HG03108 (cell line): Measurements from ENCODE around the gene HAGHL.
A peak's percentile ranks its signal among the peaks of the same experiment; 100 is the strongest.
"Not testable (repeated sequence)": the region's sequence is repeated elsewhere in the genome, so short reads cannot be mapped to it uniquely, and the experiment has no call there.

Experiments
- ATAC-seq: cut with Tn5 transposase; IDR thresholded peaks from one replicate; pipeline ENCODE4 v1.9.1; 2021; ENCODE audit warnings: moderate library complexity; ENCODE audit not compliant: unreplicated experiment

HAGHL gene

DNA sequence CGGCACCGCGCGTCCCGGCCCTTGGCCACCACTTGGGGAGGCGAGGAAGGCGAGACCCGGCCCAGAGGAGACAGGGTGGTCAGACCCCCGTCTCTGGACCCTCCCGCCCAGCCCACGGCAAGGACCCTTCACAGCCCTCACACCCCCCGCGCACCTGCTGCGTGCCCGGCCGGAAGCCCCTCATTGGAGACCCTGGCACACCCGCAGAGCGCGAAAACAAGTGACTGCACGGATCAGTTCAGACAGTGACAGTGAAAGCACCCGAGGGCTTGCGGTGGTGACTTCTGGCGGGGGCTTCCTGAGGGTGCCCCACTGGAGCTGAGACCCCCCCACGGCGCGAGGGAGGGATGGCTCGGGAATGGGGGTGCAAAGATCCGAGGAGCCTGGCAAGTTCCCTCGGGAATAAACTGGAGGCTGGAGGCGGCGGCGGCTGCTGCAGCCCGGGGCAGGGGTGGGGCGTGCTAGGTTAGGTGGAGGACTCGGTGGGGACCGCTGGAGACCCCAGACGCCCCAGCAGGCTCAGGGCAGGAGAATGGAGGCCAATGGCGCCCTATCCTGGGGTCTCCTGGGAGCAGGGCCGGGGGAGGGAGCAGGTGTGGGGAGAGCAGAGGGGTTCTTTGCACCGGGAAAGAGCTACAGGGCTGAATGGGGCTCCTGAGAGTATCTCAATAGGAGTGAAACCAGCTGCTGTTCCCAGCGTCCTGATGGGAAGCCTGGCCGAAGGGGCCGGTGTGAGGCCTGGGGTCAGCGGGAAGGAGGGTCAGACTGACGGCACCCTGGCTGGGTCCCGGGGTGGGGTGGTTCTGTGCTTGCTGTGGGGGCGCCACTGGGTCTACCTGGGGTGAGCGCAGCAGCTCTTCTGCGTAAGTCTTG lies 20.5 kb upstream of the HAGHL start:
- ATAC-seq = no peak

DNA sequence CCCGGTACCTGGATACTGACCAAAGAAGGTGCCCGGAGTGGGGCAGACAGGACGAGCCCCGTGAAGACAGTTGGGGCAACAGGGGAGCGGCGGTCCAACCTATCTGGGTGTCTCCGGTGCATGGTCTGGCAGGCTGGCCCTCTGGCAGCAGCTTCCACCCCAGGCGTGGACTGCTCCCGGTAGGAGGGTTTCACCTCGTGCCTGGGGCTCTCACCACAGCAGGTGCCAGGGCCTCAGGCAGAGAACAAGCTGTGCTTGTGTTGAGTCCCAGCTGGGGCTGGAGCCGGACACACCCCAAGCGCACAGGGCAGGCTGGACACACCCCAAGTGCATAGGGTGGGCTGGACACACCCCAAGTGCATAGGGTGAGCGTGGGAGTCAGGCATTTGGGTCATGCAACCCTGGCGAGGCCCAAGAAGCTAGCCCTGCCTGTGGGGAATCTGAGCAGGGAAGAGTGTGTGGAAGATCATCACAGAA lies 19.8 kb upstream of the HAGHL start:
- ATAC-seq = no peak

GRCh38 chr16:708019-708418 lies 18.9 kb upstream of the HAGHL start:
- ATAC-seq = no peak

DNA sequence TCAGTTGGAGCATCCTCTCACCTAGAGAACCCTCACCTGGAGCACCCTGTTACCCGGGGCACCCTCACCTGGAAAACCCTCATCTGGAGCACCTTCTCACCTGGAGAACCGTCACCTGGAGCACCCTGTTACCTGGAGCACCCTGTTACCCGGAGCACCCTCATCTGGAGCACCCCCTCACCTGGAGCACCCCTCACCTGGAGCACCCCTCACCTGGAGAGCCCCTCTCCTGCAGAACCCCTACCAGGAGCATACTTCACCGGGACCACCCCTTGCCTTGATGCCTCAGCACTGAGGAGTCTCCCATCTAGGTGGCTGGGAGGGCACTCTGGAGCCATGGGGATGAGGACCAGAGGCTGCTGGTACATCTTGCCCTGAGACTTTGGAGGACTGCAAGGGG lies 17.9 kb upstream of the HAGHL start:
- ATAC-seq = no peak

GRCh38 chr16:709566-710499 lies 17.1 kb upstream of the HAGHL start:
- ATAC-seq = no peak

DNA sequence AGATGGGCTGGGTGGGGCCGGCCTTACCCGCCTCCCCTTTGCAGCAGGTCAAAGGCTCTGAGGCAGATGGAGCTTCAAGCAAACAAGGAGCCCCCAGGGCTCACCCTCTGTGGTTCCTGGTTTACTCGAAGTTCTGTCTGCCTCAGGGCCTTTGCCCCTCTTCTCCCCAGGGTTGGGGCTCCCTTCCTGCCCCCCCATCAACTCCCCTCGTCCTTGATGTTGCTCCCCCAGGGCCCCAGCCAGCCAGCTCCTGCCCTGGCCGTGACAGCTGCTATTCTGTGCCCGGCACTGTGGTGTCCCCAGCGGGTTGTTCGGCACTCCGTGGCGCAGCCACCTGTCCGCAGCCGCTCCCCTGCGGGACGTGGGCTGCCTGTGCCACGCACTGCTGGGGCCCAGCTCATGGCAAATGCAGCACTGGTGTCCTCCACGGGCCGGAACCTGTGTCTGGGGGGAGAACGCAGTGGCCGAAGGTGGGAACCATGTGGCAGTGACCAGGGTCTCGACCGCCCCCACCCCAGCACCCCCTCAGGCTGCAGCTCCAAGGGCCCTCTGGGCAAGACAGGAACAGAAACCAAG lies 16.3 kb upstream of the HAGHL start:
- no peak for ATAC-seq

DNA sequence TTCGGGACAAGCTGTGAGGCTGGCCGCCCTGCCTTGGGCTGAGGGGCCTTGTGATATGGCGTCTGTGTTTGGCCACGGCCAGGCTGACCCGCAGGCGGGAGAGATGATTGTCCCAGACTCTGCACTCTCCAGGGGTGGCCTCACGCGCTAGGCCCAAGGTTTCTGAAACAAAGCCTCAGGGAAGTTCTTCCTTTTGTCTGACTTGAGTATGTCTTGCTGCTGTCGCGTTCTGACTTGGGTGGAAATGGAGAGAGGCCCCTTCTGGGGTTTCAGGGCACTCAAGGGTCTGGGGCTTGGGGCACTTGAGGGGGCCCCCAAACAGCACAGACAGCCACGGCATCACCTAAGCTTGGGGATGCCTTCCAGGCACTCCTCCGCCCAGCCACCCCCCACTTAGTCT lies 15.8 kb upstream of the HAGHL start:
- ATAC-seq = no peak

- ATAC-seq = no peak
These were observed 15.2 kb upstream of the HAGHL start for GRCh38 chr16:711548-712320.

DNA sequence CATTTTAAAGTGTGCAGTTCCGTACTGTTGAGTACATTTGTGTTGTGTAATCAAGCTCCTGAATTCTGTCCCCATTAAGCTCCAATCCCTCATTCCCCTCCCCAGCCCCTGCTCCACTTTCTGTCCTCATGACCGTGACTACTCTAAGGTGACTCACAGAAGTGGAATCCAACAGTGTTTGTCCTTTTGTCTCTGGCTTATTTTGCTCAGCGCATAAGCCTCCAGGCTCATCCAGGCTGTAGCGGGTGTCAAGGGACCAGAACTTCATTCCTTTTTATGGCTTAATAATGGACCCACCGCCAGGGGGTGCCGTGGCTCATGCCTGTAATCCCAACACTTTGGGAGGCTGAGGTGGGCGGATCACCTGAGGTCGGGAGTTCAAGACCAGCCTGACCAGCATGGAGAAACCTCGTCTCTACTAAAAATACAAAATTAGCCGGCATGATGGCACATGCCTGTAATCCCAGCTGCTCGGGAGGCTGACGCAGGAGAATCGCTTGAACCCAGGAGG lies 14.1 kb upstream of the HAGHL start:
- ATAC-seq = not testable (repeated sequence)

- no peak for ATAC-seq
These were observed 12.8 kb upstream of the HAGHL start for GRCh38 chr16:714079-714478.

GRCh38 chr16:714558-715476 lies 12.1 kb upstream of the HAGHL start, which contains the start of gene METRN:
Gene METRN, plus strand, starts transcription at chr16:715118. Its CDS starts 172 bp downstream, at chr16:715290.
- peak; percentile 74 for ATAC-seq

GRCh38 chr16:715477-716199 lies 11.3 kb upstream of the HAGHL start:
- peak; percentile 8 for ATAC-seq

DNA sequence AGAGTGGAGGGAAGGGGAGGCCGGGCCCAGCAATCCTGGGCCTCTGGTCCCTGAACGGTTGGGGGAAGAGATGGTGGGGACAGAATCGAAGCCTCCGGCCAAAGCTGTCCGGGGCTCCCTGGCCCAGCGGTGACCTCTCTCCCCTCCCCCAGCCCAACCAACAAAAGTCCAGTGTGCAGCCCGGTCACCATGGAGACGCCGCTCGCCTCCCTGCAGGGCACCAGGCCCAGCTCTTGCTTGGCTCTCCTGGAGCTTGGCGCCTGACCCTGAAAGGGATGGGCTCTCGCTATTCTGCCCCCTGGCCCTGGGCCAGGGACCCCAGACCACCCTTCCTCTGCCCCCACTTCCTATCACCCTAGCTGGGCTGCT lies 10.7 kb upstream of the HAGHL start:
- no peak for ATAC-seq

GRCh38 chr16:716768-717325 lies 10.1 kb upstream of the HAGHL start:
- no peak for ATAC-seq

- ATAC-seq = no peak
These were observed 9.3 kb upstream of the HAGHL start for GRCh38 chr16:717450-718245.

GRCh38 chr16:718389-718788 lies 8.5 kb upstream of the HAGHL start:
- no peak for ATAC-seq

DNA sequence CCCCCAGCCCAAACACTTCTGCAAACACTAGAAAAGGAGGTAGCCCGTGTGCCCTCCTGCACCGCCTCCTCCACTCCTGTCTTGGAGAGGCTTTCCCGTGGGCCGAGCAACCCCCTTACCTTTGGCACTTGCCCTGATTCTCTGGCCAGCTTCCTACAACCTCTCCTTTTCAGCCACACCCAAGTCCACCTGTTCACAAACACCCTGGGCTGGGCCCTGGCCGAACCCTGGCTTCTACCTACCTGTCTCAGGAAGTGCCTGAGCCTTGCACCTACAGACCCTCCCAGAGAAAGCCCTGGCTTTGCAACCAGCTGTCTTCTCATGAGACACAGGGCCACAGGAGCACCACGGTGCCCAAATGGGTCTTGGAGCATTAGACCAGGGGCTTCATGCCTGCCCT lies 8.0 kb upstream of the HAGHL start:
- no peak for ATAC-seq
